Measurements from ENCODE around the gene PKP2. TPM values are rescaled to one million over a fixed set of nuclear protein-coding genes. Genes with fewer than 3 reads are reported as not detected.

The PKP2 gene
- total and polyA plus RNA-seq, 9 of the 15 experiments (the other 6 are each of a cell fraction or from before 2014, with no cell fraction given): 1.6 to 4.2 (median 2.8) TPM

DNA sequence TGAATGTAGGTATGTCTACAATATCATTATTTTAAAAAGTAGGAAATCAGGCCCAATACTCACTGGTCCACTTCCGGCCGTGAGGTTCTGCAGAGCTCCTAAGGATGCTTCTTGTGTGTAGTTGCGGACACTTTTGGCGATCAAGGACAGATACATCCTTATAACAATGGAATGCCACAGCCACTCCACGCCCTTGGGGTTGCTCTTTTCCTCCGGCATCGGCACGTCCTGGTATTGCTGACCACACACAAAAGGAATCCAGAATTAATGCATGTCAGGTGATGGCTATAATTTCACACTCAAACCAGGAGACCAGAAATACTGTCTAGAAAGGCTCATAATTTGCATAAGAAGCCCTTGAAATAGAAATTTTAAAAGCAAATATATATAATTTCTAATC, 75.3 kb downstream of the PKP2 start:
- BruUV-seq (replicated peaks): no TSS peak
- in situ Hi-C loops (cut with MboI) (no loop called here), intact Hi-C loops (cut with micrococcal nuclease) (no loop called here)
- Histone ChIP-seq H3K79me2 (ENCODE audit: control insufficient read depth, insufficient read depth, low read length) (no peaks in the 10 kb centered on the region), H3K9me1 (ENCODE audit: control insufficient read depth, insufficient read depth, low read length) (no peaks in the 10 kb centered on the region), H3K36me3 (ENCODE audit: control insufficient read depth, insufficient read depth, low read length) (no peaks in the 10 kb centered on the region), H3K27ac (ENCODE audit: extremely low read depth, low read depth, low read length) (no peak overlapping the region), H3K4me2 (ENCODE audit: insufficient read depth, low read length) (no peak overlapping the region), H2AFZ (ENCODE audit: low read depth, low read length) (no peak overlapping the region), H4K20me1 (replicated peaks; ENCODE audit: control insufficient read depth, insufficient read depth, low read length) (no peaks in the 10 kb centered on the region), H3K27me3 (ENCODE audit: control insufficient read depth in 2 of 2, insufficient read depth in 2 of 2, low read length in 2 of 2) (no peaks in the 10 kb centered on the region), H3K9ac (ENCODE audit: insufficient read depth in 1 of 2, low read depth in 2 of 2, low read length in 2 of 2) (no peak overlapping the region), H3K4me3 (no peak overlapping the region), H3K4me1 (replicated peaks in 1 of 2; ENCODE audit: control insufficient read depth in 2 of 2, insufficient read depth in 2 of 2, low read length in 2 of 2) (no peaks in the 10 kb centered on the region), H3K9me3 (replicated peaks; ENCODE audit: control insufficient read depth, insufficient read depth, low read depth, low read length) (no peaks in the 10 kb centered on the region)
- no peak for ATAC-seq
- no peak for DNase-seq (ENCODE audit: extremely low read depth in 1 of 4, low spot score in 3 of 4)
- CTCF ChIA-PET (ENCODE audit: low intra/inter-chr PET ratio): no interaction called here
- no peak for FAIRE-seq
- WGBS (ENCODE audit: insufficient coverage, low coverage, missing lambda C conversion rate): 28% methylated on average over 8 of the region's 8 CpGs
- POLR2A ChIA-PET: interaction anchor here (1.3 kb wide), 1 partner anchor 9 kb away, joined by 3 read pairs; no protein-coding TSS in a partner anchor
- no peak for TF ChIP-seq TAF7 (tag; IDR thresholded peaks at IDR 0.05)
- TF ChIP-seq, protein P1, sequence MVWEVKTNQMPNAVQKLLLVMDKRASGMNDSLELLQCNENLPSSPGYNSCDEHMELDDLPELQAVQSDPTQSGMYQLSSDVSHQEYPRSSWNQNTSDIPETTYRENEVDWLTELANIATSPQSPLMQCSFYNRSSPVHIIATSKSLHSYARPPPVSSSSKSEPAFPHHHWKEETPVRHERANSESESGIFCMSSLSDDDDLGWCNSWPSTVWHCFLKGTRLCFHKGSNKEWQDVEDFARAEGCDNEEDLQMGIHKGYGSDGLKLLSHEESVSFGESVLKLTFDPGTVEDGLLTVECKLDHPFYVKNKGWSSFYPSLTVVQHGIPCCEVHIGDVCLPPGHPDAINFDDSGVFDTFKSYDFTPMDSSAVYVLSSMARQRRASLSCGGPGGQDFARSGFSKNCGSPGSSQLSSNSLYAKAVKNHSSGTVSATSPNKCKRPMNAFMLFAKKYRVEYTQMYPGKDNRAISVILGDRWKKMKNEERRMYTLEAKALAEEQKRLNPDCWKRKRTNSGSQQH (CRISPR knock-in tag; IDR thresholded peaks at IDR 0.05): no peak
- no peak for TF ChIP-seq RBM39 (optimal IDR thresholded peaks at IDR 0.05; ENCODE audit: low read depth, low read length)
- no peak for TF ChIP-seq SPI1 (IDR thresholded peaks at IDR 0.05; ENCODE audit: borderline replicate concordance, low read depth, low read length)
- TF ChIP-seq, protein P2, sequence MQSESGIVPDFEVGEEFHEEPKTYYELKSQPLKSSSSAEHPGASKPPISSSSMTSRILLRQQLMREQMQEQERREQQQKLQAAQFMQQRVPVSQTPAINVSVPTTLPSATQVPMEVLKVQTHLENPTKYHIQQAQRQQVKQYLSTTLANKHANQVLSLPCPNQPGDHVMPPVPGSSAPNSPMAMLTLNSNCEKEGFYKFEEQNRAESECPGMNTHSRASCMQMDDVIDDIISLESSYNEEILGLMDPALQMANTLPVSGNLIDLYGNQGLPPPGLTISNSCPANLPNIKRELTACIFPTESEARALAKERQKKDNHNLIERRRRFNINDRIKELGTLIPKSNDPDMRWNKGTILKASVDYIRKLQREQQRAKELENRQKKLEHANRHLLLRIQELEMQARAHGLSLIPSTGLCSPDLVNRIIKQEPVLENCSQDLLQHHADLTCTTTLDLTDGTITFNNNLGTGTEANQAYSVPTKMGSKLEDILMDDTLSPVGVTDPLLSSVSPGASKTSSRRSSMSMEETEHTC (IDR thresholded peaks at IDR 0.05): no peak
- TF ChIP-seq CCAR2 (IDR thresholded peaks at IDR 0.05; ENCODE audit: low read depth, low read length): no peak
- no peak for TF ChIP-seq RBM22 (IDR thresholded peaks at IDR 0.05; ENCODE audit: low read depth, low read length, poor library complexity, severe bottlenecking)
- TF ChIP-seq TARDBP (IDR thresholded peaks at IDR 0.05): no peak
- no peak for TF ChIP-seq EZH2 (IDR thresholded peaks at IDR 0.05; ENCODE audit: borderline replicate concordance, low read depth, low read length)
